NCI-H2171 treated with DMSO at 0.1 percent for 48 hours (cell line): ENCODE results near the gene GSG1L2.

Experiments used
- DNase-seq: peaks from one replicate; lab custom pipeline; 2025; lab: John Stamatoyannopoulos, UW

Gene GSG1L2

DNA sequence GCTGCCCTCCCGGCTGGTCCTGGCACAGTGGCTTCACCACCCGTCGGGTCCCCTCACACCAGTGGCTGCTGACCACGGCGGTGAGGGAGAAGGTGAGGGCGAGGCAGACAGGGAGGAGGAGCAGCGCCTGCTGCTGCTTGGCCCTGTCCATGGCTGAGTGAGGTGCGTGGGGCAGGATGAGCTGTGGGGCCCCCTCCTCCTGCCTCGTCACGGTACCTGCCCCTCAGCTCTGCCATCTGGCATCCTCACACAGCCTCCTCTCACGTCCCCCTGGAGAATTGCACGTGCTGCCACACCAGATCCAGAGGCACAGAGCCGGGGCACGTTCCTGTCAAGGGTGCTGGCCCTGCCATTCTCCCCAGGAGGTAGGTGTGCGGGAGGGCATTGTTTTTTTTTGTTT lies at the start of gene GSG1L2:
Gene GSG1L2 (minus strand): TSS at position 159 of the 400 bp plus-strand sequence. CDS start 8 bp downstream, at position 151.
- DNase-seq, result peak; percentile 93

GRCh38 chr17:9868552-9868951 lies 46.7 kb upstream of the GSG1L2 start:
- no peak for DNase-seq

- DNase-seq, result no peak
These were observed 43.7 kb upstream of the GSG1L2 start for GRCh38 chr17:9865586-9865985.

DNA sequence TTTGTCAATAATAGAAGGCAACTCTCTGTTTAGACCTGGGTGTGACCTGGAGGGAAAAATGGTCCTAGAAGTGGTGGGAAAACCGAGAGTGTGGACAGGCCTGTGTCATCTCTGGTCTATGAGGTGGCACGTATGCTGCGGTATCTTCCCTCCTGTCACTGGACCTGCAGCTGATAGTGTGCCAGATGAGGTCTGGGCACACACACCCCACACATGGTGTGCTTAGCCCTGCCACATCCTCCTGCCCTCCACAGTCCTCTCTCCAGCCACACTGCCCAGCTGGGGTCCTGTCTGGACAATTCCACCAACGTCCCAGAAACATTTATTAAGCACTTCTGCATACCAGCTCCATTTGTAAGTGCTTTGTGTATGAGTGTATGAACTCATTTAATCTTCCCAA lies 41.1 kb upstream of the GSG1L2 start:
- DNase-seq, result no peak

- no peak for DNase-seq
These were observed 40.3 kb upstream of the GSG1L2 start for GRCh38 chr17:9862220-9862619.

DNA sequence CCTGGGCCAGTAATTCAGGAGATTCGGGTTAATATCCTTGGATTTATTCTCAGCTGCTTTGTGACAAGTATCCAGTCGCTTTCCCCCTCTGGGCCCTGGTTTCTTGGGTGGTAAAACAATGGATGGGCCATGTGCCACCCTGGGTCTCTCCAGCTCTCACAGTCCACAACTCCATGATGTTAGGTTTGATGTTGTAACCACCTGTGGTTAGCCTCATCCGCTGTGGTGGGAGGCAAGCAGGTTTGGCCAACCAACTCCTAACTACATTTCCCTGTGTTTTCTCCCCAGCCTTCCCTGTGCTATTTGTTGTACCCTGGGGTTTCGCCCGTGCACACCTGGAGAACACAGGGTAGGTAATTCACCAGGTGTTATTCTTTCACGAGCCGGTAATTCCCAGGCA lies 39.0 kb upstream of the GSG1L2 start:
- DNase-seq, result no peak

GRCh38 chr17:9859781-9860180 lies 37.9 kb upstream of the GSG1L2 start:
- no peak for DNase-seq

- no peak for DNase-seq
These were observed 33.2 kb upstream of the GSG1L2 start for GRCh38 chr17:9855036-9855435.

DNA sequence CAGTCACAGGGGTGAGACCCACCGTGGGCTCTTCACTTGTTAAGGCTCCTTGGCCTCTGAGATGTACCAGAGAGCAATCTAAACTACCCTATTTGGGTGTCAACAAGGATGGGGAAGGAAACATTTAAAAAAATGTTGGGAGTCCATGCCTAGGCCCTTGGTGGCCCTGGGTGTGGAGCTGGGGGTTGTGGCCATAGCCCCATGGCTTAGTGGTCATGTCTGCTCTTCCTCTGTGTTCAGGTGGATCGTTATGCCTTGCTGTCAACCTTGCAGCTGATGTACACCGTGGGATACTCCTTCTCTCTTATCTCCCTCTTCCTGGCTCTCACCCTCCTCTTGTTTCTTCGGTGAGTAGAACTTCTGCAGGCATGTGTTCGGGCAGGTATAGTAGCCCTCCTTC lies 32.4 kb upstream of the GSG1L2 start:
- DNase-seq, result no peak

DNA sequence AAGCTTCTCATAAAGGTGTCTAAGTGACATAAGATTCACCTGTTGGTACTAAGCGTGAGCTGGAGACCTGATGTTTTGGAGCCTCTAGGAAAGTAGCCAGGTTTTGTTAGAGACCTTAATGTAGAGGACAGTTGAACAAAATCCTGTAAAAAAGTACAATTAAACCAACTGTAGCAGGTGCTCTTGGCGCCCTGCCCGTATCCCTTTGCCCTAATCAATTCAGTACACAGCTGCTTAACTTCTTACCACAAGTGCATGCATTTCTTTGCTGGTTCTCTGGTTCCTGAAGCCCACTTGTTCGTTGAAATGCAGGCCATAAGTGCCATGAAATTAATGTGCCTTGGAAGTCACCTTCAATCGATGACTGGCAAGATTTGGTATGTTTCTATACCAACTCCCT lies 28.3 kb upstream of the GSG1L2 start:
- DNase-seq, result peak; percentile 6

- no peak for DNase-seq
These were observed 23.4 kb upstream of the GSG1L2 start for GRCh38 chr17:9845306-9845705.

DNA sequence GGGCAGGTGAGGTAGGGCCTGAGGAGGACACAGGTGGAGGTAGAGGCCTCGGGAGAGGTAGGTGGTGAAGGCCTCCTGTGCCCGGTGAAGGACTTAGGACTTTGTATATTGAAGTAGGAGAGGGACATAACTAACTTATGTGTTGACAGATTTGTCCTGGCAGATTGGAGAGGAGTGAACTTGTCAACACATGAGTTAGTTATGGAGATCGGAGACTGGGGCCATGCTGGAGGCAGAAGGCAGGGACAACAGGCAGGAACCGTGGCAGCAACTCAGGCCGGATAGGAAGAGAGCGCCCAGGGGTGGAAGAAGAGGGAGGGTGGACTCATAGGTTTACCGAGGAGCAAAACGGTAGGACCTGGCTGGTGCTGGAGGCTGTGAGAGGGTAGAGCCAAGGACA lies 22.3 kb upstream of the GSG1L2 start:
- no peak for DNase-seq

- no peak for DNase-seq
These were observed 21.5 kb upstream of the GSG1L2 start for GRCh38 chr17:9843152-9844010.

GRCh38 chr17:9842057-9842758 lies 20.3 kb upstream of the GSG1L2 start:
- DNase-seq, result no peak

DNA sequence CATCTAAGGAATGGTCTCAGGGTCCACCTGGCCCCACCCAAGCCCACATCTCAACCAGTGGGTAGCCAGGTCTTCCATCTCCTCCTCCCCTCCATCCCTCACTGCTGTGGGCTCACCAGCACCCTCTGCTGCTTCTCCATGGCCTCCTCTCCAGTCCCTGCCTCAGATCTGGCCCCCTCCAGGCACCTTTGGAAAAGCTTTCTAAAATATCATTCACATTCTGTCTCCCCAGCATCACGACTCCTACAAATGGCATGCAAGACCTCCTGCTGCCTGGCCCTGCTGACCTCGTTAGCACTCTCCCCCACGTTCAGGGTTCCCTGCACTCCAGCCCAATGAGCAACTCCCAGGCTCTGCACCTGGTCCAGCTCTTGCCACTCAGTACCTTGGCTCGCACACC lies 17.6 kb upstream of the GSG1L2 start:
- DNase-seq, result no peak

GRCh38 chr17:9837551-9838471 lies 15.9 kb upstream of the GSG1L2 start:
- no peak for DNase-seq

GRCh38 chr17:9833922-9834321 lies 12.0 kb upstream of the GSG1L2 start:
- DNase-seq, result no peak

DNA sequence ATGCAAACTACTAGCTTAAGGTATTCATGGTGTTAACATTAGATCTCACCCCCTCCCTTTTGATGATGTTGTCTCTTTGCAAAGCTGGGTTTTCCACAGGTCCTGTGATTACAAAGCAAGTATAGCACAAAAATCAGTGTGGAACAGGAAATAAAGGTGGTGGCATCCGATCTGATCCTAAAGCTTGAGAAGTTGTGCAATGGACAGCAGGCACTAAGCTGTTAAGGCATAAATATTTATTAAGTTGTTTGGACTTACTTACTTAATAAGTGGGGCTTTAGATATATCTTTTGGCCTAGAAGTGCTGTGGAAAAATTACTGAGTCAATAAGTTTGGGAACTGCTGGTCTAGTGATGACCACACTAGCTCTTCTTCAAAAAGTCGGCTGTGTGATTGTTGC lies 8.8 kb upstream of the GSG1L2 start:
- DNase-seq, result no peak

- no peak for DNase-seq
These were observed 7.5 kb upstream of the GSG1L2 start for GRCh38 chr17:9829343-9829742.

GRCh38 chr17:9828296-9829295 lies 6.7 kb upstream of the GSG1L2 start:
- no peak for DNase-seq

- no peak for DNase-seq
These were observed 3.8 kb upstream of the GSG1L2 start, which contains the start of gene GLP2R for GRCh38 chr17:9825641-9826150. Gene GLP2R, plus strand, starts transcription at chr17:9825924. Its CDS starts 140 bp downstream, at chr17:9826064.
